HG03442 (cell line): ENCODE results near the gene TGFB1I1.
"Not testable (repeated sequence)": the region's sequence is repeated elsewhere in the genome, so short reads cannot be mapped to it uniquely, and the experiment has no call there.

Experiments
- ATAC-seq: cut with Tn5 transposase; IDR thresholded peaks from one replicate; pipeline ENCODE4 v1.9.1; 2021; ENCODE audit warnings: mild to moderate bottlenecking, moderate library complexity; ENCODE audit not compliant: unreplicated experiment

The TGFB1I1 gene

DNA sequence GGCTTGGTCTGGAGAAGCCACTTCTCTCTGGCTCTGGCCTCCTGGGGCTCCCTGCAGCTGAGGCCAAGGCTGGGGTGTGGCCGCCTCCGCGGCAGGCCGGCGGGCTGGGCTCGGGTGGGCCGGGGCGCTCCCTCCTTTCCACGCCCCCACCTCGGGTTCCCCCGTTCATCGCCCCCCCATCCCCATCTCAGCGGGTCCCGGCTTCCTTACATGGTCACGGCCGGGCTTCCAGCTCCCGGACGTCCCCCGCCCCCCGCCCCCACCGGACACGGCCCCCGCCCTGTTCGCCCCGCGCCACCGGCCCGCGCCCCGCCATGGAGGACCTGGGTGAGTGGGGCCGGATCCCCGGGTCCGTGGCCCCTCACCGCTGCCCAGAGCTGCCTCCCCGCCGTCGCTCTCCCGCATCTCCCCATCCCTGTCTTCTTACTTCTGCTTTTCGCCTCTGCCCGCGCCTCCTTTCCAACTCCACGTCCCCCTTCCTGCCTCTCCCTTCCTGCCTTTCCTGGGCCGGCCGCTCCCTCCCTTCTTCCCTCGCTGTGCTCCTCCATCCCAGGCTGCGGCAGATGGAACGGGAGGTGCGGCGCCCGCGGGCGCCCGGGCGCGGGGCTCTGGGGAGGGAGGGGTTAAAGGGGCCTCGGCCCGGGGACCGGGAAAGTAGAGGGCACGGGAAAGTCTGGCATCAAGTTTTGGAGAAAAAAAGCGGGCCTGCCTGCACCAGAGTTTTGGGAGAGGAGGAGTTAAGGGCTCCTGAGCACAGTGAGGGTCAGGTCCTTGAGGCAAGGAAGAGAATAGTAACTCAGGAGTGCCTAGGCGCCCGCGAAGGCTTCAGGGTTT lies at the start of gene TGFB1I1:
TGFB1I1 (plus strand) TSS at position 278 of the 834 bp plus-strand sequence; CDS start at position 315, 37 bp downstream.
- no peak for ATAC-seq

DNA sequence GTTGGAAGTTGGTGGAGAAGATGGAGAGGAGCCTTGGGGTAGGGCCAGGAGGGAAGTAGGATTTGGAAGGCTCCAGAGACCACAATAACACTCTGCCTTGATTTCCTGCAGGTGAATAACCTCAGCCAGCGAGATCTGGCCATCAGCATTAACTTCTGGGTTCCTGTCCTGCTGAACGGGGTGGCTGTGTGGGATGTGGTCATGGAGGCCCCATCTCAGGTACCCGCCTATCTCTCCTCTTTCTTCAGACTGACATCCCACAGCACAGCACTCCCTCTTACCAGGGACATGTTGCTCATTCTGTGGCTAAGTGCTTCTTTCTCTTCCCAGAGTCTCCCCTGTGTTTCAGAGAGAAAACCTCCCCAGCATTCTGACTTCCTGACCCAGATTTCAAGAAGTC lies 48.7 kb upstream of the TGFB1I1 start:
- no peak for ATAC-seq

GRCh38 chr16:31423801-31424200 lies 48.2 kb upstream of the TGFB1I1 start:
- ATAC-seq: no peak

- no peak for ATAC-seq
Measured at GRCh38 chr16:31427441-31428278, 44.3 kb upstream of the TGFB1I1 start.

- no peak for ATAC-seq
Measured at GRCh38 chr16:31428279-31428597, 43.7 kb upstream of the TGFB1I1 start, which contains the start of gene COX6A2. TSS of gene COX6A2 (minus strand) at chr16:31428360. CDS start at chr16:31428325, 35 bp downstream.

- ATAC-seq: no peak
Measured at GRCh38 chr16:31428638-31429247, 43.2 kb upstream of the TGFB1I1 start.

DNA sequence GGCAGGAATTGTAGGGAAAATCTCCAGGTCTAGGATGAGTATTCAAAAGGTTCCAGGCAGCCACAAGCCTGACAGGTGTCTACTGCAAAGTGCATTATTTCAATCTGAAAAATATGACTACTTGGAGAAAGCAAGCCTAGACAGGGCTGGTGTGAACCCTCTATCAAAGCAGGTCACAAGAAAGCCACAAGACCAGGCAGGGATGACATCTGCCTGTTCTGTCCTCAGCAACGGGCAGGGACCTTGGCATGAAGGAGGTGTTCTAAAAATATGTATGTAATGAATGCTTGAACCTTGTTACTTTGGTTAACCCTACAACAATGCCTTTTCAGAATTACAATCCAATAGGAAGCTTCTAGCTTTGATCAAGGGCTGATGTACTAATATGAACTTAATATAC lies 42.6 kb upstream of the TGFB1I1 start:
- ATAC-seq: no peak

DNA sequence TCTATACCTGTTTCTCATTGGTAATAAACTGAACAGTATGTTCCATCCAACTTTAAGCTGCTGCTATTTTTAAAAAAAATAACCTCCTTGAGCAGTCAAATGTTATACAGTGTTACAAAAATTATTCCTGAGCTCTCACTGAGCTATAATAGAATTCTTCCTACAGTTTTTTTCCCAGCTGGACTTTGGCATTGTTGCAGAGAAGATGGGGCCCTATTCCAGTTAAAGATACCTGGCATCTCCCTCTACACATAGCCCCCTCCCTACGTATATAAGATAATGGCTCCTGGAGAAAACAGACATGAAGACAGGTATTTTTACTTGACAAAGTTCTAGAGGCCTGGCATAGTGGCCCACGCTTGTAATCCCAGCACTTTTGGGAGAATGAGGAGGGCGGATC lies 42.2 kb upstream of the TGFB1I1 start:
- ATAC-seq: no peak

GRCh38 chr16:31430380-31431052 lies 41.4 kb upstream of the TGFB1I1 start:
- ATAC-seq: no peak

GRCh38 chr16:31435341-31436220 lies 36.4 kb upstream of the TGFB1I1 start:
- ATAC-seq: no peak

- no peak for ATAC-seq
Measured at GRCh38 chr16:31436221-31437045, 35.5 kb upstream of the TGFB1I1 start.

DNA sequence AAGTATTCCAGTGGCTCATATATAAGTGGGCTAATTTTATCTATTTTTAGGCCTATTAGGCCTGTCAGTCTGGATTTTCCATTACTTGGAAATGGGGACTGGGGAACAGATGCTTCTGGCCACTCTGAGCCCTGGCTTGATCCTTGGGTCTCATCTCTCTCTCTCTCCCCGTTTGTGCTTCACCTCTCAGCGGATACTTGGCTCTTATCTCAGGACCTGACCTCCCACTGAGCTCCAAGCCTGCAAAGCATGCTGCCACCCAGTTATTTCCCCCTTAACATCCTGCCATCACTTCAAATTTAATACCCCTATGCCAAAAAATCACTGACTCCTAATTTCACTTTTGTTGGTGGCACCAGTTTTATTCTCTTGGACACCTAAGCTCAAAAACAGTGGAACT lies 33.5 kb upstream of the TGFB1I1 start:
- ATAC-seq: no peak

GRCh38 chr16:31439023-31439422 lies 32.9 kb upstream of the TGFB1I1 start:
- not testable (repeated sequence) for ATAC-seq

DNA sequence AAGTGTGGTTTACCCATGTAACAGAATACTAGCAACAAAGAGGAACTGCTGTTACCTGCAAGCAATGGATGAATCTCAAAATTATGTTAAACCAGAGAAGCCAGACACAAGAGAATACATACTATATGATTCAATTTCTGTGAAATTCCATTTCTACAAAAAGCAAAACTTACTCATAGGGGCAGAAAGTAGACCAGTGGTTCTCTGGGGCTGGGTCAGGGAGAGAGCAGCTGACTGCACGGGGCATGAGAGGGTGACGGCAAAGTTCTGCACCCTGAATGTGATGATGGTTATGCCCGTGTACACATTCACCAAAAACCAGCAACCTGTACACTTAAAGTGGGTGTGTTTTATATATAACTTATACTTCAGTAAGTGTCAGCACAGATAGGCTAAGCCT lies 32.4 kb upstream of the TGFB1I1 start:
- no peak for ATAC-seq

GRCh38 chr16:31440516-31441184 lies 31.3 kb upstream of the TGFB1I1 start:
- ATAC-seq: no peak

- no peak for ATAC-seq
Measured at GRCh38 chr16:31441956-31442355, 30.0 kb upstream of the TGFB1I1 start.

DNA sequence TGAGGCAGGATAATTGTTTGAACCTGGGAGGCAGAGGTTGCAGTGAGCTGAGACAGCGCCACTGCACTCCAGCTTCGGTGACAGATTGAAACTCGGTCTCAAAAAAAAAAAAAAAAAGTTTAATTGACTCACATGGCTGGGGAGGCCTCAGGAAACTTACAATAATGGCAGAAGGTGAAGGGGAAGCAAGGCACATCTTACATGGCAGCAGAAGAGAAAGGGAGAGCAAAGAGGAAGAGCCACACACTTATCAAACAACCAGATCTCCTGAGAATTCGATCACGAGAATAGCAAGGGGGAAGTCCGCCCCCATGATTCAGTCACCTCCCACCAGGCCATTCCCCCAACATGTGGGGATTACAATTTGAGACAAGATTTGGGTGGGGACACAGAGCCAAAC lies 26.0 kb upstream of the TGFB1I1 start:
- ATAC-seq: not testable (repeated sequence)

DNA sequence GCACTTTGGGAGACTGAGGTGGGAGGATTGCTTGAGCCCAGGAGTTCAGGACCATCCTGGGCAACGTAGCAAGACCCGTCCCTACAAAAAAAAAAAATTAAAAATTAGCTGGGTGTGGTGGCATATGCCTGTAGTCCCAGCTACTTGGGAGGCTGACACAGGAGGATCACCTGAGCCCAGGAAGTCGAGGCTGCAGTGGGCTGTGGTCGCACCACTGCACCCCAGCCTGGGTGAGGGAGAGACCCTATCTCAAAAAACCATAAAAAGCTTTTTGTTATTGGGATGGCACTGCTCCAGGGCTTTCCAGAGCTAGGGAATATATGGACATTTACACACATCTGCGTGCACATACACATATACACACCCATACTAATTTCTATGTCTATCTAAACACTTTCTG lies 20.8 kb upstream of the TGFB1I1 start:
- no peak for ATAC-seq
